GM12872 (cell line): ENCODE results near the gene VPS16.

ENCODE experiments used
- TF ChIP-seq, protein P1 (sequence below): IDR thresholded peaks from 3 replicates; pipeline ENCODE4 v1.5.1; 2011; ENCODE audit warnings: low read depth, mild to moderate bottlenecking, low read length, moderate library complexity; ENCODE audit not compliant: insufficient read depth

VPS16 gene

DNA sequence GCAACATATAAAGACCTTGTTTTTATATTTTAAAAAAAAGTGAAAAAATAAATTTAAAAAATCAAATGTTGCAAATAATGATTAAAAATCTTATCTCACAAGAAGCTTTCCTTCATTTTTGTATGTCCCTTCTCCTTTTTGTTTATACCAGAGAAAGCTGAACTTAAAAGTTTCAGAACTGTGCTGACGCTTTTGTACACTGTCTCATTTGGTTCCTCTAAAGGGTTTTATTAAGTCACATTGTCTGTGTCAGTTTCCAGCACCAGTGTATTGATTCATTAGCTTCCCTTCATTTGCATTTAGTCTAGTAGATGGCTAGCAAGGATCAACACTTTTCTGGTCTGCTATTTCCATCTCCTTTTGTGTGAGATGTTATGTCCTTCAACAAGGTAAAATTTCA lies 6.8 kb upstream of the VPS16 start:
- TF ChIP-seq, protein P1, sequence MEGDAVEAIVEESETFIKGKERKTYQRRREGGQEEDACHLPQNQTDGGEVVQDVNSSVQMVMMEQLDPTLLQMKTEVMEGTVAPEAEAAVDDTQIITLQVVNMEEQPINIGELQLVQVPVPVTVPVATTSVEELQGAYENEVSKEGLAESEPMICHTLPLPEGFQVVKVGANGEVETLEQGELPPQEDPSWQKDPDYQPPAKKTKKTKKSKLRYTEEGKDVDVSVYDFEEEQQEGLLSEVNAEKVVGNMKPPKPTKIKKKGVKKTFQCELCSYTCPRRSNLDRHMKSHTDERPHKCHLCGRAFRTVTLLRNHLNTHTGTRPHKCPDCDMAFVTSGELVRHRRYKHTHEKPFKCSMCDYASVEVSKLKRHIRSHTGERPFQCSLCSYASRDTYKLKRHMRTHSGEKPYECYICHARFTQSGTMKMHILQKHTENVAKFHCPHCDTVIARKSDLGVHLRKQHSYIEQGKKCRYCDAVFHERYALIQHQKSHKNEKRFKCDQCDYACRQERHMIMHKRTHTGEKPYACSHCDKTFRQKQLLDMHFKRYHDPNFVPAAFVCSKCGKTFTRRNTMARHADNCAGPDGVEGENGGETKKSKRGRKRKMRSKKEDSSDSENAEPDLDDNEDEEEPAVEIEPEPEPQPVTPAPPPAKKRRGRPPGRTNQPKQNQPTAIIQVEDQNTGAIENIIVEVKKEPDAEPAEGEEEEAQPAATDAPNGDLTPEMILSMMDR = no peak

DNA sequence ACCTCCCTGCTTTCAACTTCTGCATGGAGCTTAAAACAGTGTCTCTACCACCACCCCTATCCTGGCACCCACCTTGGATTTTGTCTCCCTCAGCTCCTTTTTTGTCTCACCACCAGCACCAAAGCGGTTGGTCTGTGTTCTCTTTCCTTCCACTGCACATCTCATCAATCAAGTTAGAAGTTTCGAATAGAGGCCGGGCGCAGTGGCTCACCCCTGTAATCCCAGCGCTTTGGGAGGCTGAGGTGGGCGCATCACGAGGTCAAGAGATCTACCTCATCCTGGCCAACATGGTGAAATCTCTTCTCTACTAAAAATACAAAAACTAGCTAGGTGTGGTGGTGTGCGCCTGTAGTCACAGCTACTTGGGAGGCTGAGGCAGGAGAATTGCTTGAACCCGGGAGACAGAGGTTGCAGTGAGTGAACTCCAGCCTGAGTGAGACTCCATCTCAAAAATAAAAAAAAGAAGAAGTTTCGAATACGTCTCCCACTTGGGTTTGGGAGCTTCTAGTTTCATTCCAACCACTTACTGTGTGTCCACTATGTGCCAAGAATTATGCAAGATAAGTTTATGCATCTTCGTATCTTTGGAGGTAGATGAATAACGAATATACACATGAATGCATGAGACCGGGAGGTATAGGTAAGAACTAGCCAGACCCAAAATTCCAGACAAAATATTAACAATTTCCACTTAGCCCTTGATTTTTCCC lies 6.0 kb upstream of the VPS16 start:
- TF ChIP-seq, protein P1 = no peak

DNA sequence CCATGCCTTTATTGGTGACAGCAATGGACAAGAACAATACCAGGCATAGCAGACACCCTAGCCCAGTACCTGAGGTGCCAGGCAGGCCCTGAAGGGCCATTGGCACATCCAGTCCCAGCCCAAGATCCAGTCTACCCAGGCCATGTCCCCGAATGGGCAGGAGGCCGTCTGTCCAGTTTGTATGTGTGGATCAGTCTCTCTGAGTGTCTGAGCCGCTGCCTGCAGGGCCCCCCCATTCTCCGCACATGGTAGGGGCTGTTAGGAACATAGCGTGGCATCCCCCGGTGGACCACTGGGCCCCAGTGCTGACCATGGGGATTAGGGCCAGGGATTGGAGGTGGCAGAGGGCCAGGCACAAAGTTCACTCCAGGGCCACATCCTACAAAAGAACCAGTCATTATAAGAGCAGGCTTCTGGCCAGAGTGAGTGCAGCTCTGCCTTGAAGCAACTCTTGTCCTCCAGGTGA lies 5.2 kb upstream of the VPS16 start:
- TF ChIP-seq, protein P1 = no peak

DNA sequence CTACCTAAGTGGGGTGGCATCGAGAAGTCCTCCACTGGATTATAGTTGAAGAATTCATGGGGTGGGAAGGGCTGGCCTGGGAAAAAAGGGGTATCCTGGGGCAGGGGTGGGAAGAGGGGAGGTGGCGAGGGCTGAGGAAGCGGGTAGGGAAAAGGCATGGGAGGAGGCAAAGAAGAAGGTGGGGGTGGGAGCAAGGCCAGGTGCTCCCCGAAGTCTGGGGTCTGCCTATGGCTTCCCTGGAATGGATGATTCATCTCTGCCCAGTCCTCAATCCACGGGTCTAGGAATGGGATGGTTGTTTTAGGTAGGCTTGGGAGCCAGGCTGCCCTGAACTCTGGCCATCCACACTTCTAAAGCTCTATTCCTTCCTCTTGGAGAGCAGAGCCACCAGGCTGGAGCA lies 4.5 kb upstream of the VPS16 start:
- TF ChIP-seq, protein P1 = no peak

DNA sequence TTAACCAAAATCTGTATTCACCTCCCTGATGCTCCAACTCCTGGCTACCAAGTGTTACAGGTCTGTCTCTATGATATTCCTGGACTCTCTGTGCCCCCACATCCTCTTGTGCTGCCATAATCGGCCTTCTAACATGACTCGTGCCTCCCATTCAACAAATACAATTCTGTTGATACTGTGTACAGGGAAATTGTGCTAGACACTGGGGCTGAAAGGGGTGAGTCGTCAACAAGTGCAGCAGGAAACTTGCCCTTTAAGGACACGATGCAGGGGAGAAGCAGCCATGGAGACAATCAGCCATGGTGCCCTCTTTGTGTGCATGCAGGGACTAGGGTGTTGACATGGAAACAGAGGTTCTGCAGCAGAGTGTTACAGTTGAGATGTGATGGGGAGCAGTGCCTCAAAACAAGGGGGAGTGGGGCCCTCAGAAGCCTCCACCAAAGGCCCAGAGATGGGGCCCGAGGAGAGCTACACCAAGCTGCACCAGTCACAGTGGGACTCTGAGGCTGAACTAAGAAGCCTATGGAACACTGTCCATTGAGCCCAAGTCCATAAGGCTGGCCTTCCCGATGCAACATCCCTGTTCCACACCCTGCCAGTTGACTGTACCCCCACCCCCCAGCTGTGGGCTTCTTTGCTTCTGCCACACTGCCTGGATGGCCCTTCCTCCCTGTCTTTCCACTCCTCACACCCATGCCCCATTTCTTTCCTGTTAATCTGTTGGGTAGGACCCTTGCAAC lies 3.2 kb upstream of the VPS16 start:
- TF ChIP-seq, protein P1 = no peak

DNA sequence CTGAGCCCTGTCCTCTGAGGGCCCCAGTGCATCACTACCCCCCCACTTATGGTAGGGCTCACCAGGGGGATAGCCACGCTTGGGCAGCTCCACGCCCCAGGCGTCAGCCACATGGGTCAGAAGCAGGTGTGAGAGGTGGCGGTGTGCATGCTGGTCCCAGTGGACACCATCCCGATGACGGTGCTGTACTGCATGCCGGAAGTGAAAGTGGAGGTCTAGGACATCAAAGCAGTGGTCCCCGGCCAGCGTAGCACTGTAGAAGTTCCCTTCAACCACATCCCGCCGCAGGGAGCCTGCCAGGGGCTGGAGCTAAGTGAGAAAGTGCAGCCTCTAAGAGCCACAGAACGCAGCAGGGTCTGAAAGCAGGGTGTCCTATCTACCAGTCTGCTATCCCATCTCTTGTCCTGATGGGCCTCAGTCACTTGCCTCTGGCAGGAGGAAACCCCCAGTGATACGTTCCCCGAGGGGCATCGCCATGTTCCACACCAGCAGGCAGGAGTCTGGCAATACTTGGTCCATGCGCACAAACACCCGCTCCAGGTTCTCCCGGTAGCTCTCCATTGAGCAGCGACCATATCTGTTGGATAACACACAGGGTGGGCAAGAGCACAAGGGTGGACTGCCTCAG lies 2.3 kb upstream of the VPS16 start:
- TF ChIP-seq, protein P1 = no peak

DNA sequence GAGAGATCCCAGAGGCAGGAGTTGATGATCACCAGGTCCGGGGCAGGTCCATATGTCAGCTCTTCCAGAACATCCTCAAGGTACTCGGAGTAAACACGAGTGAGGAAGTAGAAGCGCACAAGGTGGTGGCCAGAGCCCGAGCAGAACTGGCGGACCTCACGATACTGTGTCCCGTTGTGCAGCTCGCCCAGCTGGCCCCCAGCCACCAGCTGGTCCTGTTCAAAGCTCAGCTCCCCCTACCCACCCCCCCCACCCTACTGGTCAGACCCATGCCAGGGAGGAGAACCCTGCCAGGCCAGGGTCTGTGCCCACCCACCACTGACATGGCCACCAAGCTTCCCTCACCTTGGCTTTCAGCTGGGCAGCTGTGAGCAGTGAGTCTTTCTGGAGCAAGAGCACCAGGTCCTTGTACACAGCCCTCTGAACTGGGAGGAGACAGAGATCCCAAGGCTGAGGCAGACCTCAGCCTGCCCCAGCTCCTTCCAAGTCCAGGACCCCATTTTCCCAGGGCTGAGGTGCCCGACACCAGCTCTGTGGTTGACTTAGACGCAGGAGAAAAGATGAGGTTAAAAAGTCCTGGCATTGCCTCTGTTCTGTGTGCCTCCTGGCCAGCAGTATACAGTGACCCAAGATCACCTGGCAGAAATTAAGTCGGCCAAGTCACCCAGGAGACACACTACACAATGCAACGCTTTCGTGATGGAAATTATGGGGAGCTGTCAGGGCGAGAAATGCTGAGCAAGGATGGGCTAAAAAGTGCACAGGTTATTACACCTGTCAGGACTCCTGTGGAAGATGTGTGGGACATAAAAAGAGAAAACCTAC lies 1.5 kb upstream of the VPS16 start:
- TF ChIP-seq, protein P1 = no peak
